RWPE1 (cell line): ENCODE data around the gene ACSL5.
A peak's percentile ranks its signal among the peaks of the same experiment; 100 is the strongest.

Experiments
- CTCF ChIA-PET: fragments of 350-600 bp; sonication (Branson Sonifier 250); formaldehyde crosslinking; extraction: SDS; loops from one replicate; lab custom pipeline; 2021; lab: Yijun Ruan, JAX
- POLR2A ChIA-PET: fragments of 400-600 bp; formaldehyde crosslinking; extraction: SDS; loops from one replicate; lab custom pipeline; 2020; ENCODE audit warnings: antibody characterized with exemption; ENCODE audit not compliant: low non-redundant PET; lab: Yijun Ruan, JAX
- DNase-seq: peaks from one replicate; pipeline ENCODE4 v3.0.0; 2012; ENCODE audit warnings: low spot score
- H3K27ac ChIP-seq: fragments of 450-650 bp; 2 replicates; pipeline ENCODE4 v1.5.1; 2017
- CTCF ChIP-seq: fragments of 450-650 bp; conservative IDR thresholded peaks from 2 replicates; pipeline ENCODE4 v1.5.1; 2017; ENCODE audit warnings: low read depth, mild to moderate bottlenecking

Gene ACSL5

DNA sequence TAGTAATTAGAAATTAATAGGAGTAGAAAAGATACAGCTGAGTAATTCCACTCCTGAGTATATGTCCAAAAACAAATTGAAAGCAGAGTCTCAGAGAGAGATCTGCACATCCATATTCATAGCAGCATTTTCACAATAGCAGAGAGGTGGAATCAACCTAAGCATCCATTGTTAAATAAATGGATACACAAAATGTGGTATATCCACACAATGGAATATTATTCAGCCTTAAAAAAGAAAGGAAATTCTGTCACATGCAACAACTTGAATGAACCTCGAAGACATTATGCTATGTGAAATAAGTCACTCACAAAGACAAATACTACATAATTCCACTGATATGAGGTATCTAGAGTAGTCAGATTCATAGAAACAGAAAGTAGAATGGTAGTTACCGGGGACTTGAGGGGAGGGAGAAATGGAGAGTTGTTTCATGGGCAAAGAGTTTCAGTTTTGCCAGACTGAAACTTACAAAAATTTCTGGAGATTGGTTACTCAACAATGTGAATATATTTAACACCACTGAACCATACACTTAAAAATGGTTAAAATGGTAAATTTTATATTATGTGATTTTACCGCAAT, 91.5 kb downstream of the ACSL5 start:
- no peak for TF ChIP-seq CTCF
- no peak for DNase-seq
- H3K27ac ChIP-seq, result no peak overlapping the region
- ChIA-PET CTCF (no interaction called here), POLR2A (no interaction called here)

GRCh38 chr10:112466802-112467201, 92.9 kb downstream of the ACSL5 start:
- H3K27ac ChIP-seq, result no peak overlapping the region
- ChIA-PET CTCF (interaction anchor here (0.6 to 0.7 kb wide), 2 partner anchors 20 to 1055 kb away, joined by 3 to 4 read pairs; partner anchors contain the start of gene ZDHHC6), POLR2A (no interaction called here)
- DNase-seq, result no peak
- TF ChIP-seq CTCF, result no peak

- no peak for TF ChIP-seq CTCF
- ChIA-PET CTCF (interaction anchor here (0.6 to 0.7 kb wide), 2 partner anchors 21 to 1054 kb away, joined by 3 to 4 read pairs; partner anchors contain the start of gene ZDHHC6), POLR2A (no interaction called here)
- H3K27ac ChIP-seq, result no peak overlapping the region
- DNase-seq, result no peak
Observed at GRCh38 chr10:112467541-112468075, 93.7 kb downstream of the ACSL5 start.

- CTCF ChIA-PET, result interaction anchor here (0.5 to 1.7 kb wide), 32 partner anchors 9 to 1013 kb away, joined by 3 to 16 read pairs (median 3); partner anchors contain the start of genes VTI1A and ZDHHC6
- peak; percentile 57 for DNase-seq
- POLR2A ChIA-PET, result no interaction called here
Observed at GRCh38 chr10:112471878-112472487, 98.1 kb downstream of the ACSL5 start.

GRCh38 chr10:112475575-112476218, 101.8 kb downstream of the ACSL5 start:
- POLR2A ChIA-PET, result no interaction called here
- TF ChIP-seq CTCF, result peak; percentile 59; the same call in 1 of the 2 replicates
- no peak for DNase-seq
- no peak overlapping the region for H3K27ac ChIP-seq
- CTCF ChIA-PET, result interaction anchor here (0.6 to 1.5 kb wide), 10 partner anchors 22 to 1089 kb away, joined by 3 to 7 read pairs (median 4); no protein-coding TSS in a partner anchor

More at GRCh38 chr10:112471878-112472487, 98.1 kb downstream of the ACSL5 start:
- no peak overlapping the region for H3K27ac ChIP-seq
- peak; percentile 83 for TF ChIP-seq CTCF
